Smooth muscle cell of the brain vasculature (primary cell): ENCODE data around the gene GDPD3.
"Not testable (repeated sequence)": the region's sequence is repeated elsewhere in the genome, so short reads cannot be mapped to it uniquely, and the experiment has no call there.

Source experiments
- DNase-seq: peaks from one replicate; pipeline ENCODE4 v3.0.0-alpha.2; 2012; ENCODE audit warnings: low read depth, low spot score

Gene GDPD3, protein sequence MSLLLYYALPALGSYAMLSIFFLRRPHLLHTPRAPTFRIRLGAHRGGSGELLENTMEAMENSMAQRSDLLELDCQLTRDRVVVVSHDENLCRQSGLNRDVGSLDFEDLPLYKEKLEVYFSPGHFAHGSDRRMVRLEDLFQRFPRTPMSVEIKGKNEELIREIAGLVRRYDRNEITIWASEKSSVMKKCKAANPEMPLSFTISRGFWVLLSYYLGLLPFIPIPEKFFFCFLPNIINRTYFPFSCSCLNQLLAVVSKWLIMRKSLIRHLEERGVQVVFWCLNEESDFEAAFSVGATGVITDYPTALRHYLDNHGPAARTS

DNA sequence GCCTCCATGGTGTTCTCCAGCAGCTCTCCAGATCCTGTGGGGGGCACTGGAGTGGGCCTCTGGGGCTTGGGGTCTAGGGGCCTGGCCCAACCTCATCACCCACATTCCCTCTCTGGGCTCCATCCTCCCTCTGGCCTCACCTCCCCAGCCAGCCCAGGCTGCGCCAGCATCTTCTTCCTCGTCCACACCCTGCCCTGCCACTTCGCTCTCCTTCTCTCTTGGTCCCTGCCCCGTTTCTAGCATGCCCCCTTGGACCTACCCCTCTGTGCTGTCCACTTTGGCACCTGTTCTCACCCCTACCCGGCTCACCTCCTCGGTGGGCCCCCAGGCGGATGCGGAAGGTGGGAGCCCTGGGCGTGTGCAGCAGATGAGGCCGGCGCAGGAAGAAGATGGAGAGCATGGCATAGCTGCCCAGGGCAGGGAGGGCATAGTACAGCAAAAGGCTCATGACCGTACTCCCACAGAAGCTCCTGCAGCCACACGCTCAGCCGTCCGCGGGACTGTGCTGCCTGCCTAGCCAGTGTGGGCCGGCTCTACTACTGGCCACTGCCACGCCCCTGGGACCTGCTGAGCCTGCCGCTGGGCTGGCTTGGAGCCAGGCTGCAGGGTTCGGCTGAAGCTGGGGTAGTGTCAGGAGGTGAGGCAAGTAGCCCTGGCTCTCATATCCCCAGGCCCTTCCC, at the start of gene GDPD3:
Gene GDPD3 (minus strand): TSS at position 507 of the 680 bp plus-strand sequence. CDS start 59 bp downstream, at position 448.
- no peak for DNase-seq

GRCh38 chr16:30157214-30157613, 43.9 kb upstream of the GDPD3 start:
- no peak for DNase-seq

GRCh38 chr16:30155188-30155587, 41.9 kb upstream of the GDPD3 start:
- DNase-seq: no peak

DNA sequence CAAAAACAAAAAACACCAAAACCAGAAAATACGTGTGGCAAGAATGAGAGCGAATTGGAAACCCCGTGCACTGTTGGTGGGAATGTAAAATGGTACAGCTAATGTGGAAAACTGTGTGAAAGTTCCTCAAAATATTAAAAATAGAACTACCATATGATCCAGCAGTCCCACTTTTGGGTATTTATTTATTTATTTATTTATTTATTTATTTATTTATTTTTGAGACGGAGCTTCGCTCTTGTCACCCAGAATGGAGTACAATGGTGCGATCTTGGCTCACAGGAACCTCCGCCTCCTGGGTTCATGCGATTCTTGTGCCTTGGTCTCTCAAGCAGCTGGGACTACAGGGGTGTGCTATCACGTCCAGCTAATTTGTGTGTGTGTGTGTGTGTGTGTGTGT, 39.2 kb upstream of the GDPD3 start:
- no peak for DNase-seq

GRCh38 chr16:30151091-30151490, 37.8 kb upstream of the GDPD3 start:
- no peak for DNase-seq

- DNase-seq: no peak
These were observed 36.1 kb upstream of the GDPD3 start for GRCh38 chr16:30149250-30149930.

GRCh38 chr16:30147843-30148510, 34.6 kb upstream of the GDPD3 start:
- no peak for DNase-seq

- DNase-seq: no peak
These were observed 32.3 kb upstream of the GDPD3 start for GRCh38 chr16:30145657-30146056.

GRCh38 chr16:30144917-30145316, 31.6 kb upstream of the GDPD3 start:
- DNase-seq: no peak

GRCh38 chr16:30144017-30144416, 30.7 kb upstream of the GDPD3 start:
- no peak for DNase-seq

DNA sequence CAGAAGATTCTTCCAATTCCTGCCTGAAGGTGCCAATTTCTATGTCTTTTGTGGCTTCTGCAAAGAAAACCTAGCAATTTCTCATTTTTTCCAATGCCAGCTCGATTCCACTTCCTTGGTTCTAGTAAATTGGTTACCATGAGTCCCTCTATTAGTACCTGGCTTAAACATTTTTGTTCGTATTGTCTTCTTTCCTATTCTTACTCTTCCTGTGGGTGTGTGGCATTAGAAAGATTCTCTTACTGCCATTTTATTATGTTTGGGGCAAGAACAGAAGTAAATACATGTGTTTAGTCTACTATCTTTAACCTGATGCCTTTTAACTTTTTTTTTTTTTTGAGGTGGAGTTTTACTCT, 30.0 kb upstream of the GDPD3 start:
- no peak for DNase-seq

GRCh38 chr16:30142672-30143346, 29.5 kb upstream of the GDPD3 start:
- no peak for DNase-seq

DNA sequence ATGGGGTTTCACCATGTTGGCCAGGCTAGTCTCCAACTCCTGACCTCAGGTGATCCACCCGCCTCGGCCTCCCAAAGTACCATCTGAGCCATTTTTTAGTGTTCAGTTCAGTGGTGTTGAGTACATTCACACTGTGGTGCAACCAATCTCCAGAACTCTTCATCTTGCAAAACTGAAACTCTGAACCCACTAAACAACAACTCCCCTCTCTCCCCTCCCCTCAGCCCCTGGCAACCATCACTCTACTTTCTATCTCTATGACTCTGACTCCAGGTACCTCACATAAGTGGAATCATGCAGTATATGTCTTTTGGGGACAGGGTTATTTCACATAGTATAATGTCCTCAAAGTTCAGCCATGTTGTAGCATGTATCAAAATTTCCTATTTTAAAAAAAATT, 28.4 kb upstream of the GDPD3 start:
- DNase-seq: no peak

GRCh38 chr16:30139583-30140481, 26.5 kb upstream of the GDPD3 start:
- DNase-seq: no peak

DNA sequence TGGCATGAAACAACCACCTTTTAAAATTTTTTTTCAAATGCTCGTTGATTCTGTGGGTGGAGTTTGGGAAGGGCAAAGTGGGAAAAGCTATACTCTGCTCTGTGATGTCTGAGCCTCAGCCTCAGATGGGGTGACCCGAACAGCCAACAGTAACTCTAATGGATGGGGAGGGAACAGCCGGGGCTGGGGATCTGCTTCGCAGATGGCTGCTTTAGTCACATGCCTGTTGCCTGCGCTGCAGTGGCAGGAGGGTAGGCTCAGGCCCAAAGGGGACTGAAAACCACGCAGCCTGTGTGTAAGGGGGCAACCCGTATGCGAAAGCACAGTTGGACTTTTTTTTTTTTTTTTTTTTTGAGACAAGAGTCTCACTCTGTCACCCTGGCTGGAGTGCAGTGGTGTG, 24.6 kb upstream of the GDPD3 start:
- no peak for DNase-seq

GRCh38 chr16:30136971-30137605, 23.8 kb upstream of the GDPD3 start:
- no peak for DNase-seq

- DNase-seq: no peak
These were observed 19.3 kb upstream of the GDPD3 start for GRCh38 chr16:30132591-30132990.

GRCh38 chr16:30131869-30132475, 18.6 kb upstream of the GDPD3 start:
- DNase-seq: no peak

DNA sequence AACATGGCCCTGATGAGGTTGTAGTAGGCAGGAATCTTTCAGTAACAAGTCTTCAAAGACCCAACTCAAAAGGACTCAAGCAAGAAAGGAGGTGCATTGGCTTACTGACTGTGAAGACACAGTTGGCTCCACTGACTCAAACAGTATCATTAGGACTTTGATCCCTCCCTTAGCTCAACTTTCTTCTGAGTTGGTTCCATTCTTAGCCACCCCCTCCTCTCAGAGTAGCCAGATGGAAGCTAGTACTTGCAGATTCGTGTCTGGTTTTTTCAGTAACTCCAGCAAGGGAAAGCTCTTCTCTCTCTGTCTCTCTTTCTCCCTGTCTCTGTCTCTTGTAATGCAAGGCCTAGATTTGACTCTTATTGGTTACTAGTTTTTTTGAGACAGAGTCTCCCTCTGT, 14.7 kb upstream of the GDPD3 start:
- DNase-seq: no peak

DNA sequence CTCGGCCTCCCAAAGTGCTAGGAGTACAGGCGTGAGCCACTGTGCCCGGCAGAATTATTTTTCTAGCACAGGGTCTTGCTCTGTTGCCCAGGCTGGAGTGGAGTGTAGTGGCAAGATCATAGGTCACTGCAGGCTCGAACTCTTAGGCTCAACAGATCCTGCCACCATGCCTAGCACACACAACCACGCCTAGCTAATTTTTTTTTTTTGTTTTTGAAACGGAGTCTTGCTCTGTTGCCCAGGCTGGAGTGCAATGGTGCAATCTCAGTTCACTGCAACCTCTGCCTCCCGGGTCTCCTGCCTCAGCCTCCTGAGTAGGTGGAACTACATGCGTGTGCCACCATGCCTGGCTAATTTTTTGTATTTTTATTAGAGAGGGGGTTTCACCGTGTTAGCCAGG, 12.4 kb upstream of the GDPD3 start:
- DNase-seq: not testable (repeated sequence)
